H9 (cell line): Measurements from ENCODE around the gene A4GNT. TPM values are rescaled to one million over a fixed set of nuclear protein-coding genes. Genes with fewer than 3 reads are reported as not detected.

ENCODE experiments used
- DNase-seq: peaks from one replicate; pipeline ENCODE4 v3.0.0-alpha.2; 2017
- H2AFZ ChIP-seq: one replicate; pipeline ENCODE4 v1.6.1; 2013; ENCODE audit warnings: mild to moderate bottlenecking, low read length, control low read depth, moderate library complexity
- H2AK5ac ChIP-seq: 2 replicates; pipeline ENCODE4 v1.6.1; 2013; ENCODE audit warnings: low read length, control low read depth, mixed read lengths; ENCODE audit not compliant: insufficient read length
- H2BK120ac ChIP-seq: one replicate; pipeline ENCODE4 v1.6.1; 2013; ENCODE audit warnings: low read depth, mild to moderate bottlenecking, low read length, control low read depth, inconsistent platforms; ENCODE audit not compliant: poor library complexity, severe bottlenecking
- H2BK12ac ChIP-seq: 2 replicates; pipeline ENCODE4 v1.6.1; 2013; ENCODE audit warnings: low read length, control low read depth, mixed read lengths, low read depth; ENCODE audit not compliant: insufficient read length
- H2BK15ac ChIP-seq: 2 replicates; pipeline ENCODE4 v1.6.1; 2013; ENCODE audit warnings: low read depth, low read length, control low read depth
- H2BK20ac ChIP-seq: one replicate; pipeline ENCODE4 v1.6.1; 2013; ENCODE audit warnings: low read depth, mild to moderate bottlenecking, low read length, control low read depth, inconsistent platforms; ENCODE audit not compliant: poor library complexity, severe bottlenecking
- H2BK5ac ChIP-seq: 2 replicates; pipeline ENCODE4 v1.6.1; 2013; ENCODE audit warnings: low read length, control low read depth, mixed read lengths; ENCODE audit not compliant: insufficient read length
- H3K14ac ChIP-seq: 2 replicates; pipeline ENCODE4 v1.6.1; 2013; ENCODE audit warnings: low read length, control low read depth; ENCODE audit not compliant: insufficient read depth
- H3K18ac ChIP-seq: 2 replicates; pipeline ENCODE4 v1.6.1; 2013; ENCODE audit warnings: low read depth, mild to moderate bottlenecking, mixed read lengths, low read length, control low read depth; ENCODE audit not compliant: insufficient read length
- H3K23ac ChIP-seq: 2 replicates; pipeline ENCODE4 v1.6.1; 2013; ENCODE audit warnings: low read length, control low read depth, mixed read lengths, low read depth; ENCODE audit not compliant: insufficient read length
- H3K23me2 ChIP-seq: 2 replicates; pipeline ENCODE4 v1.6.1; 2013; ENCODE audit warnings: low read depth, mild to moderate bottlenecking, mixed read lengths, low read length, control low read depth; ENCODE audit not compliant: insufficient read length, poor library complexity, severe bottlenecking
- H3K27ac ChIP-seq: 2 replicates; pipeline ENCODE4 v1.5.1; 2013; ENCODE audit warnings: low read length, control low read depth, mixed read lengths, low read depth; ENCODE audit not compliant: insufficient read length
- H3K27me3 ChIP-seq: 2 replicates; pipeline ENCODE4 v1.6.1; 2013; ENCODE audit warnings: low read length, control low read depth, inconsistent platforms; ENCODE audit not compliant: insufficient read depth
- H3K4ac ChIP-seq: 2 replicates; pipeline ENCODE4 v1.6.1; 2013; ENCODE audit warnings: low read depth, mild to moderate bottlenecking, control low read depth, inconsistent platforms, low read length, moderate library complexity
- H3K4me1 ChIP-seq: 2 replicates; pipeline ENCODE4 v1.6.1; 2013; ENCODE audit warnings: low read length, control low read depth, inconsistent platforms; ENCODE audit not compliant: insufficient read depth
- H3K4me2 ChIP-seq: 2 replicates; pipeline ENCODE4 v1.6.1; 2013; ENCODE audit warnings: low read length, control low read depth, mixed read lengths; ENCODE audit not compliant: insufficient read length, insufficient read depth
- H3K56ac ChIP-seq: 2 replicates; pipeline ENCODE4 v1.6.1; 2013; ENCODE audit warnings: low read depth, mild to moderate bottlenecking, mixed read lengths, low read length, control low read depth; ENCODE audit not compliant: insufficient read length
- H3K79me1 ChIP-seq: 2 replicates; pipeline ENCODE4 v1.6.1; 2013; ENCODE audit warnings: low read depth, mild to moderate bottlenecking, moderate library complexity, low read length, control low read depth, inconsistent platforms; ENCODE audit not compliant: insufficient read depth, poor library complexity, severe bottlenecking
- H3K79me2 ChIP-seq: 2 replicates; pipeline ENCODE4 v1.6.1; 2013; ENCODE audit warnings: low read length, control low read depth, inconsistent platforms; ENCODE audit not compliant: insufficient read depth
- H3K9ac ChIP-seq: 2 replicates; pipeline ENCODE4 v1.6.1; 2013; ENCODE audit warnings: low read length, control low read depth, mixed read lengths; ENCODE audit not compliant: insufficient read length; ENCODE audit errors: extremely low read depth
- H3K9me3 ChIP-seq: one replicate; pipeline ENCODE4 v1.6.1; 2013; ENCODE audit warnings: low read depth, low read length, inconsistent platforms; ENCODE audit not compliant: control insufficient read depth
- H3T11ph ChIP-seq: one replicate; pipeline ENCODE4 v1.6.1; 2013; ENCODE audit warnings: mild to moderate bottlenecking, low read length, control low read depth, inconsistent platforms
- H4K20me1 ChIP-seq: one replicate; pipeline ENCODE4 v1.6.1; 2013; ENCODE audit not compliant: control insufficient read depth, insufficient read length, insufficient read depth
- H4K5ac ChIP-seq: 2 replicates; pipeline ENCODE4 v1.6.1; 2013; ENCODE audit warnings: low read depth, mild to moderate bottlenecking, mixed read lengths, low read length, control low read depth; ENCODE audit not compliant: insufficient read length
- H4K8ac ChIP-seq: replicated peaks from 2 replicates; pipeline ENCODE4 v1.6.1; 2013; ENCODE audit warnings: low read length, control low read depth, mixed read lengths, low read depth; ENCODE audit not compliant: insufficient read length
- H4K91ac ChIP-seq: 2 replicates; pipeline ENCODE4 v1.6.1; 2013; ENCODE audit warnings: low read depth, mild to moderate bottlenecking, moderate library complexity, mixed read lengths, low read length, control low read depth; ENCODE audit not compliant: insufficient read length
- H3K27ac Mint-ChIP-seq, 3 experiments: 2 replicates in 2 of 3; 3 replicates in 1 of 3; pipeline ENCODE4 v1.8.0; 2020 to 2021; ENCODE audit warnings: mixed read lengths in 3 of 3, mild to moderate bottlenecking in 1 of 3, moderate library complexity in 1 of 3
- H3K27me3 Mint-ChIP-seq: 2 replicates; pipeline ENCODE4 v1.8.0; 2021; ENCODE audit warnings: low read depth, mild to moderate bottlenecking, moderate library complexity, mixed read lengths
- H3K36me3 Mint-ChIP-seq, 3 experiments: 2 replicates in 2 of 3; 3 replicates in 1 of 3; pipeline ENCODE4 v1.8.0; 2020 to 2021; ENCODE audit warnings: low read depth in 3 of 3, mixed read lengths in 3 of 3; ENCODE audit not compliant: insufficient read depth in 1 of 3
- H3K4me1 Mint-ChIP-seq, 2 experiments: 2 replicates each; pipeline ENCODE4 v1.8.0; 2020; ENCODE audit warnings: mixed read lengths in 2 of 2
- H3K4me3 Mint-ChIP-seq, 2 experiments: 2 replicates in 1 of 2; 3 replicates in 1 of 2; pipeline ENCODE4 v1.8.0; 2020 to 2021; ENCODE audit warnings: mild to moderate bottlenecking in 2 of 2, mixed read lengths in 2 of 2, moderate library complexity in 1 of 2
- H3K9me3 Mint-ChIP-seq, 2 experiments: 2 replicates in 1 of 2; 3 replicates in 1 of 2; pipeline ENCODE4 v1.8.0; 2020; ENCODE audit warnings: mild to moderate bottlenecking in 2 of 2, mixed read lengths in 2 of 2, moderate library complexity in 1 of 2
- CTCF ChIP-seq: fragments of 200-600 bp; sonication (generic); conservative IDR thresholded peaks from 3 replicates; pipeline ENCODE4 v1.8.0; 2021; ENCODE audit warnings: antibody characterized with exemption, mild to moderate bottlenecking
- WGBS: extraction: QIAGEN DNeasy Blood & Tissue Kit; methylation state at CpG from one replicate; pipeline ENCODE4 v1.1.7; 2013; ENCODE audit warnings: missing lambda C conversion rate, low lambda C conversion rate, mixed read lengths; ENCODE audit not compliant: insufficient read length; ENCODE audit errors: extremely low coverage; 5-methylcytosine and 5-hydroxymethylcytosine counted together
- total RNA-seq: library from RNA; stranded (reverse); gene quantifications from 2 replicates; pipeline ENCODE4 v1.2.1, GENCODE V29; 2021

A4GNT gene
- total RNA-seq, 1 experiment from 2014 or later = not detected

DNA sequence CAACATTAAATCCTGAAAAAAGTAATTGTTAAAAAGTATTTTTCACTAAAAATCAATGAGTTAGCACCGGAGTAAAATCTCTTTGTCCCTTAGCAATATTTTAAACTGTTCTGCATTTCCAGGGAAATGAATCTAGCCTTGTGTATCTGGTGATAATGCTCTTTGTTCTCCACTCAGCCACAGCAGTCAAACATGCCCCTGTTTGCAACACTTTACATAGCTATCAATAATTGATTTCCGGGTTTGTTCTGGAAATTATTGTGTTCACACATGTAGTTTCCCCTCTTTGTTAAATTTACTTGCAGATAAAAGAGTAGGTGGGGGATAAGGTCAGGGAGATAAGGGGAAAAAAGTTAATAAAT, 3.6 kb upstream of the A4GNT start:
- no peaks in the 10 kb centered on the region for H3K4me1 ChIP-seq
- H2BK120ac ChIP-seq = no peak overlapping the region
- H4K20me1 ChIP-seq = no peaks in the 10 kb centered on the region
- H3K27me3 ChIP-seq = no peaks in the 10 kb centered on the region
- H3K14ac ChIP-seq = no peak overlapping the region
- no peak overlapping the region for H3T11ph ChIP-seq
- H4K91ac ChIP-seq = no peak overlapping the region
- no peak overlapping the region for H4K8ac ChIP-seq
- no peak overlapping the region for H4K5ac ChIP-seq
- WGBS = no CpG with 5 or more reads among the region's 2 CpGs
- H3K27me3 Mint-ChIP-seq = peaks cover 3% of the 10 kb centered on the region; the same call in 1 of the 2 replicates
- H3K27ac Mint-ChIP-seq = no peak overlapping the region
- no peak overlapping the region for H2AK5ac ChIP-seq
- H3K56ac ChIP-seq = no peak overlapping the region
- H2BK12ac ChIP-seq = no peak overlapping the region
- H3K79me2 ChIP-seq = no peaks in the 10 kb centered on the region
- H3K79me1 ChIP-seq = no peaks in the 10 kb centered on the region
- DNase-seq = no peak
- H2BK20ac ChIP-seq = no peak overlapping the region
- H3K9me3 ChIP-seq = no peaks in the 10 kb centered on the region
- no peak overlapping the region for H3K18ac ChIP-seq
- no peak overlapping the region for H3K4me2 ChIP-seq
- H2BK5ac ChIP-seq = no peak overlapping the region
- no peaks in the 10 kb centered on the region for H3K36me3 Mint-ChIP-seq
- H2BK15ac ChIP-seq = no peak overlapping the region
- H2AFZ ChIP-seq = no peak overlapping the region
- H3K23ac ChIP-seq = no peak overlapping the region
- H3K4me1 Mint-ChIP-seq = peaks cover 2% of the 10 kb centered on the region in 2 experiments; a peak in 3 of 4 replicates
- H3K23me2 ChIP-seq = no peaks in the 10 kb centered on the region
- H3K9ac ChIP-seq = no peak overlapping the region
- H3K9me3 Mint-ChIP-seq = no peaks in the 10 kb centered on the region; a peak in 1 of 5 replicates
- no peak overlapping the region for H3K4me3 Mint-ChIP-seq
- no peak overlapping the region for H3K27ac ChIP-seq
- H3K4ac ChIP-seq = no peak overlapping the region
- no peak for TF ChIP-seq CTCF
